ENCODE results near the gene ELMOD2.
"Not testable (repeated sequence)": the region's sequence is repeated elsewhere in the genome, so short reads cannot be mapped to it uniquely, and the experiment has no call there.

ELMOD2 gene

DNA sequence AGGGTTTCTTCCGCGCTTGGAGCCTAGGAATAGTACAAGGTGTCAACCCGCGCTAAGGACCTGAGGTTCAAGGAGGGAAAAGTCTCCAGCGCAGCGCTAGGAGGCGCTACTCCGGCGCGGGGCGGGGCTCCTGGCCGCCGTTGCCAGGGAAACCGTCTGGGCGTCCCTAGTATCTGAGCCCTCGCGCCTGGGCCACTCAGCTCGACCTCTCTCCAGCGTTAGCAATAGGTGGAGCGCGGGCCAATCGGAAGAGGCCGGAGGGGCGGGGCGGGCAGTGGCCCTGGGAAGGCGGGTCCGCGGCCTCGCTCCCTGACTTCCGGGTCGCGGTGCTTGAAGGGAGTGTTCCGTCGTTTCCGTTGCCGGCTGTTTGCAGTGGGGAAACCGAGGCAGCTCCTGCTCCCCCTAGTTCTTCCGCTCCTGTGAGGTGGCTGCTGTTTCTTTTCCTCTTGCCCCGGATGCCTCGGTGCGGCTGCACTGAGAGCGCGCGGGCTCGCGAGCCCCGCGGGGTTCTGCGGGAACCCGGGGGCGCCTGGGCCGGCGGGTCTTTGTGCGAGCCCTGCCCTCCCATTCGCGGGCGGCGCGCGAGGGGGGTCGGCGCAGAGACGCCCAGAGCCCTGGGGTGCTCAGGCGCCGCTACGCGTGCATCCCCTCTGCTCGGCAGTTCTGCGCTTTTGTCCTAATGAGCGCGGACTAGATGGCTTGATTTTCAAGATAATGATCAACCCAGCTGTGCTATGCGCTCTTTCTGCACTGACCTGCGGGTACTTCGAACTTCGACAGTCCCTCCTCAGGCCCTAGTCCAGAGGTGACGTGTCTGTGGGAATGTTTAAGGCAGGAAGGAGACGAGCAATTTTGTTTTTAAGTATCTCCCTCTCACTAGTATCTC is at the start of gene ELMOD2:
TSS of gene ELMOD2 (plus strand) at position 312 of the 886 bp plus-strand sequence. CDS start 1,261 bp downstream, outside the sequence.
- peak; percentile 95 to 97 for DNase-seq

- DNase-seq: no peak
These were observed 40.5 kb upstream of the ELMOD2 start for GRCh38 chr4:140483445-140483844.

- DNase-seq: no peak
These were observed 38.0 kb upstream of the ELMOD2 start for GRCh38 chr4:140485939-140486338.

DNA sequence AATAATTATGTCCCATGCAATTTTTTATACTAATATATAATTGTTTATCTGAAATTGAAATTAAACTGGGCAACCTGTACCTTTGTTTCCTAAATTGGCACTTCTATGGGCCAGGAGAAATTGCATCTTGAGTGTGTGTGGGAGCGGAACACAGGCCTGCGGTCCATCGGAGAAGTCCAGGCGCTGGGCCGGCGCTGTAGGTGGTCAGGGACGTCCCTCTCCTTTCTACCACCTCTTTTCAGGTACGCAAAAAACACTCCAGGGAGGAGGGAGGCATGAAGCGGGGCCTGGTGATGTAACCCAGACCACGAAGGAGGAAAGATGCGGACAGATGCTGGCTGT is 26.6 kb upstream of the ELMOD2 start:
- DNase-seq: no peak

GRCh38 chr4:140497747-140498636 is 26.0 kb upstream of the ELMOD2 start, which contains the start of gene MGAT4D:
MGAT4D (minus strand) TSS chr4:140498293; CDS start chr4:140498222, 71 bp downstream.
- DNase-seq: no peak

GRCh38 chr4:140499391-140499790 is 24.6 kb upstream of the ELMOD2 start:
- DNase-seq: no peak

DNA sequence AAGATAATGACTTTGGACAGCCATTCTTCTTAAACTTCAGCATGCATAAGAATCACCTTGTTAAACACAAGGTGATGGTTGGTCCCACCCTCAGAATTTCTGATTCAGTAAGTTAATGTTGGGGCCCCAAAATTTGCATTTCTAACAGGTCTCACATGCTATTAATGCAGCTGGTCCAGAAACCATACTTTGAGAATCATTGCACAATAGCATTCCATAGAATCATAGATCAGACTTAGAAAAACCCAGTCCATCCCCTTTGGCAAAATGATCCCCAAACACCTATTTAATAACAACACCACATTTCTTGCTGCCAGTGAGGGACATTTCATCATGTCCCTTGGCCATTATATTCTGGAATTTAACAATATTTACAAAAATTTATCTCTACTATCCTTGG is 19.7 kb upstream of the ELMOD2 start:
- no peak for DNase-seq

DNA sequence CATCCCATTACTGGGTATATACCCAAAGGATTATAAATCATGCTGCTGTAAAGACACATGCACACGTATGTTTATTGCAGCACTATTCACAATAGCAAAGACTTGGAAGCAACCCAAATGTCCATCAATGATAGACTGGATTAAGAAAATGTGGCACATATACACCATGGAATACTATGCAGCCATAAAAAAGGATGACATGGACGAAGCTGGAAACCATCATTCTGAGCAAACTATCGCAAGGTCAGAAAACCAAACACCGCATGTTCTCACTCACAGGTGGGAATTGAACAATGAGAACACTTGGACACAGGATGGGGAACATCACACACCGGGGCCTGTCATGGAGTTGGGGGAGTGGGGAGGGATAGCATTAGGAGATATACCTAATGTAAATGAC is 10.2 kb upstream of the ELMOD2 start:
- DNase-seq: not testable (repeated sequence)

DNA sequence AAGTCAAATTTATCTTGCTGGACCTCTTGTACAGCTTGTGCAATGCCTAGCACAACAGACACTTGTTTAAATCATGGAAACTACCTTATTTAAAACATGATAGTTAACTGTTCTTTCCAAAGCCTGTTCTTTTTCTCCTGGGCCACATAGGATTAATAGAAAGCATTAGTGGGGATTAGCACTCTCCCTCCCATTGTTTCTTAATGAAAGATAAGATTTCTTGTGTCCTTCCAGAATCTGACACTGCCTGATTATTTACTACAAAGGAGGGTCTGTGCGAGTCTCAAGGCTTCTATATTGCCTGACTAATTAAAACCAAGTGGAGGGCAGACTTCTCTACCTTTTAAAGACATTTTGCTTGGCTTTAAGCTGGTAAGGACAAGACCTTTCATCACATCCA is 8.5 kb upstream of the ELMOD2 start:
- DNase-seq: no peak

- DNase-seq: no peak
These were observed 555 bp upstream of the ELMOD2 start for GRCh38 chr4:140523370-140523856.

DNA sequence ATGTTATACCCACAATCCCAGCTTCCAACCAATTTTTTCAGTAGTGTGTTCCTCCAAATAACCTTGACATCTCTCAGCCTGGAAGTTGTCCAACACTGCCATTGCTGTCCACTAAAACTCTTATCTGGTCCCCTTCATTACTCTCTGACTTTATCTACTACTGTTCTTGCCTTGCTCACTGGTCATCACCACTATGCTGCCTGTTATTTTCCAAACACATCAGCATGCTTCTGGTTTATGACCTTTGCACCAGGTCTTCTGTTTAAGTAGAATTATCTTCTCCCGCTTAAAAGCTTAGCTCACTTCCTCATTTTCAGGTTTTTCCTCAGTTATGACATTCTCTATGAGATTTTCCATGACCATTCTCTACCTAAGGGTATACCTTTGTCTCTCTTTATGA is 5.5 kb downstream of the ELMOD2 start:
- DNase-seq: no peak

DNA sequence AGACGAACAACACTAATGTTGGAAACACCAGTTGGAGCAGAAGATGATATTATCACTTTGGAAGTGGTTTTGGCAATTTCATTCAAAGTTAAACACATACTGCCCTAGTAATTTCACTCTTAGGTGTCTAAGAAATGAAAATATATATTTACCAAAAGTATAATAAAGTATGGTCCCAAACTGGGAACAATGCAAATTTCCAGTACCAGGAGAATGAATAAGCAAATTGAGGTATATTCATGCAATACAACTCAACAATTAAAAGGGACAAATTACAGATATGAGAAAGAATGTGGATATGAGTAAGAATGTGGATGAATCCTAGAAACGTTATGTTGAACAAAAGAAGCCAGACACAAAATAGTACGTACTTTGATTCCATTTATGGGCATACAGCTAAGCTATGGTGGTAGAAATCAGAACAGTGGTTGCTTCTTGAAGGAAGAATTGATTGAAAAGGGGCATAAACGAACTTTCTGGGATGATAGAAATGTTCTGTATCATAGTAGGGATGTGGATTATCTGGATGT is 10.0 kb downstream of the ELMOD2 start:
- no peak for DNase-seq

DNA sequence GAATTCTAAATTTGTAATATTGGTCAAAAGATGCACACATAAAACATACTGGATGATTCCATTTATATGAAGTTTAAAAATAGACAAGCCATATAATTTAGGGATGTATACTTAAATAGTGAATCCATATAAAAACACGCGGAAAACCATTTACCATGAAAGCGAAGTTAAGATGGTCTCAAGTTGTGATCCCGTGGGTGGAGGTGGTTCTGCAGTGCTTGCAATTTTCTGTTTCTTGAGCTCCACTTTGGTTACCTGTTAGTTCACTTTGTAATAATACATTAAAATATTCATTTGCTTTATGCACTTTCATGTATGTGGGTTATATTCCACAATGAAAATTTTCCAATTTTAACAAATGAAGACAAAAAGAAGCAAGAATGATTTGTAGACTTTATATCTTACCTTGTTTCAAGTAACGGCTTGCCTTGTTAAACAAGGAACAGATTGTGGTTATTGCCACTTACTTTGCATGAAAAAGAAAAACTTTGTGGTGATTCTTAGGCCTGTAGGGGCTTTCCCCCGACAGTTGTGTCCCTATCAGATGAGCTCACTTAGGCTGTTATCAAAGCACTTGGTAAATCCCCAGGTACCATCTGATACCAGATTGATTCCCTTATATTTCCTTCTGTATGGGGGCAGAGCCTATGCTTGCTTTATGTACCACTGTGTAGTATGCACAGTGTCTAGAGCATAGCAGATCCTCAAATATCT is 32.6 kb downstream of the ELMOD2 start:
- DNase-seq: no peak

DNA sequence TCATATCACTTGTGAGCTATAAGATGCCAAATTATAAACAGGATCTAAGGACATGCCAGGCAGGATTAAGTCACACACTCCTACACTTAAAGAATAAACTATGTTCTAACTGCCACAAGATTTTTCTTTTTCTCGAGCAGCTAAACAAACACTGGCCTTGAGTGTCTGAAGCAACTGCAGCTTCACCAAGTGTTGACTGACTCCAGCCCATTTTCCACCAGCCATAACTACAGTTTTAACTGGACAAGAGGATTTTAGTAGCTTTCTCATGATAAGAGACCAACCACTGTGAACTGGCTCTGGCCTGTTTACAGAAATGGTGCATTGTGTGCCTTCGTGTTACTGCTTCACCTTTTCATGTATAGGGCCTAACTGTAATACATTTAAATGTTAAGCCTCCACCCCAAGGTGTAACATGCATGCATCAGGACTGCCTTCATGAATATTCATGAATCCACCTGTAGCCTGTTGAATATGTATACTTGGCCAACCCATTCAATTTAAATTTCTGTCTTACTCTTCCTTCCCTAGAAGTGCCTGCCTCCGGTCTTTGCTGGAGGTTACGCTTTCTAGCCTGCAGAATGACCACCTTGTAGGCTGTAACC is 34.0 kb downstream of the ELMOD2 start:
- no peak for DNase-seq

DNA sequence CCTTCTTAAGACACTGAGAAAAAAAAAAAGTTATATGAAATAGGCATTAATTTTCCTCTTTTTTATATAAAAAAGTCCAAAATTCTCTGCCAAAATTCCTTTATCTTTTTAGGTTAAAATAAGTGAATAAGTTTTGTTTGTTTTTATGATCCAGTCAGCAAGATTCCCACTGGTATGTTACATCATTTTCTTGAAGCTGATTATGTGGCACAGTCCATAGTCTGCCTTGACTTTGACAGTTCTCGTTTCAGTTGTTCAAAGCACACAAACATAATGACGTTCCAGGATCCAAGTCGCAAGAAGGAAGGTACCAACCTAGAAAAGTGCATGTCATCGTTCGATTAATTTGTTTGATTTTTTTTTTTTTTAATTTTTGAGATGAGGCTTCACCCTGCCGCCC is 35.7 kb downstream of the ELMOD2 start:
- no peak for DNase-seq

- DNase-seq: no peak
These were observed 44.7 kb downstream of the ELMOD2 start, which contains the start of gene UCP1 for GRCh38 chr4:140568507-140569306. UCP1 (minus strand) TSS chr4:140568961; CDS start chr4:140568729, 232 bp downstream.

DNA sequence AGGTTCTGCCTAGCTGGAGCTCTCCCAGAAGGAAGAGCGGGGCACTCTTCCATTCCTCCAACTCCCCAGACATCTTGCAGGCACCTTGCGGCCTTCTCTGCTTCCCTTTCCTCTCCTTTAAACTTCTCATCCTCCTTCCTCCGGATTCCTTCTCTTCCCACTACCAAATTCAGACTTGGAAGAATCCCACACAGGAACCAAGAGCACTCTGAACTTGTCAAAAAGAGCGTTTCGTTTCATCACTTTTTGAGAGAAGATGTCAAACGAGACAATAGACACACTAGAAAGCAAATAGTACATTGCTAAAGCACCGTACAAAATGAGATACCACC is 45.3 kb downstream of the ELMOD2 start:
- DNase-seq: no peak

DNA sequence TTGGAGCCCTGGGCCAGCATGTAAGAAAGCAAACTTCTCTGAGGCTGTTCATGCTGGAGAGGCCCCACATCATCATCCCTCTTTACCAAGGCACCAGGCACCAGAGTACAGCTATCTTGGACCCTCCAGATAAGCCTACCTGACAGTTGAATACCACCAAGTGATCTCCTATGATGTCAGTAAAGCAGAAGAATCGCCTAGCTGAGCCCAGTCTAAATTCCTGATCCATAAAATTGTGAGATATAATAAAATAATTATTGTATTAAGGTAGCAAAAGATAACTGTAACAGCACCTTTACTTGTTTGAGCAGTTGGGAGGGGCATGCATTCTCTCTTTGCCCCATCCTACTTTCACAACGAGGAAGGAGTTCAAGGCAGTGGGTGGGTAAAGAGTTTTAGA is 47.7 kb downstream of the ELMOD2 start:
- DNase-seq: no peak

- DNase-seq: no peak
These were observed 51.5 kb downstream of the ELMOD2 start for GRCh38 chr4:140575489-140575888.

DNA sequence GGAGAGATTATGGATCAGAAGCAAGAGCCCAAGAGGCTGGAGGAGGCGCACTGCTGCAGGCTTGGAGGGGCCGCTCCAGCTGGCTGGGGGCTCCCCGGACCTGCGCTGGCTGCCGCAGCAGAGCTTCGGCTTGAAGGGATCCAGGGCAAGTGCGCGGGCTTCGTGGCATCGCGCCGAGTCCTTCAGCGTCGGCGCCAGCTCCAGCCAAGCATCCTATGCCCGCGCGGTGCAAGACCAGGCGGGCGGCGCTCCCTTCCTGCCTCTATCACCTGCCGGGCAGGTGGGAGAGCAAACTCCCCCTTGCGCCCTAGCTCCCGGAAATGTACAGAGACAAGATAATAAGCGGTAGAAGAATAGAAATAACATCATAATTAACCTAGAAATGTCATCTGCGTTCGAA is 55.3 kb downstream of the ELMOD2 start:
- DNase-seq: no peak

- no peak for DNase-seq
These were observed 57.1 kb downstream of the ELMOD2 start for GRCh38 chr4:140581078-140581477.

Data from stimulated activated CD4-positive, alpha-beta T cell treated with anti-CD3 and anti-CD28 coated beads, Interleukin-2, amount 100 ng/mL, for 48 hours (primary cell).